Fibroblast of skin of right biceps (primary cell): ENCODE measurements around the gene GJB4.
A peak's percentile ranks its signal among the peaks of the same experiment; 100 is the strongest.
"Not testable (repeated sequence)": the region's sequence is repeated elsewhere in the genome, so short reads cannot be mapped to it uniquely, and the experiment has no call there.

Source experiments
- DNase-seq: peaks from one replicate; pipeline ENCODE4 v3.0.0-alpha.2; 2013

Gene GJB4

GRCh38 chr1:34747638-34747941, 11.9 kb upstream of the GJB4 start:
- no peak for DNase-seq

- no peak for DNase-seq
Measured at GRCh38 chr1:34749992-34750391, 9.5 kb upstream of the GJB4 start.

GRCh38 chr1:34750610-34751009, 8.9 kb upstream of the GJB4 start:
- DNase-seq, result no peak

- no peak for DNase-seq
Measured at GRCh38 chr1:34753163-34753562, 6.4 kb upstream of the GJB4 start.

- no peak for DNase-seq
Measured at GRCh38 chr1:34754964-34755637, 4.4 kb upstream of the GJB4 start, which contains the start of gene GJB5. TSS of gene GJB5 (plus strand) at chr1:34755047. CDS start at chr1:34757331, 2,284 bp downstream.

GRCh38 chr1:34755961-34756360, 3.6 kb upstream of the GJB4 start:
- no peak for DNase-seq

GRCh38 chr1:34757386-34757785, 2.2 kb upstream of the GJB4 start:
- DNase-seq, result no peak

- no peak for DNase-seq
Measured at GRCh38 chr1:34758751-34759150, 789 bp upstream of the GJB4 start.

- DNase-seq, result no peak
Measured at GRCh38 chr1:34761176-34761761, 1.7 kb downstream of the GJB4 start.

- DNase-seq, result no peak
Measured at GRCh38 chr1:34761776-34762307, 2.3 kb downstream of the GJB4 start.

GRCh38 chr1:34762474-34763141, 3.1 kb downstream of the GJB4 start:
- DNase-seq, result no peak

GRCh38 chr1:34763142-34763781, 3.7 kb downstream of the GJB4 start:
- peak; percentile 53 for DNase-seq

- DNase-seq, result peak; percentile 20
Measured at GRCh38 chr1:34768856-34769255, 9.3 kb downstream of the GJB4 start.

- no peak for DNase-seq
Measured at GRCh38 chr1:34770891-34771504, 11.5 kb downstream of the GJB4 start.

- no peak for DNase-seq
Measured at GRCh38 chr1:34771573-34772371, 12.2 kb downstream of the GJB4 start.

- DNase-seq, result not testable (repeated sequence)
Measured at GRCh38 chr1:34773114-34773513, 13.6 kb downstream of the GJB4 start.

GRCh38 chr1:34774957-34775356, 15.4 kb downstream of the GJB4 start:
- DNase-seq, result no peak

- no peak for DNase-seq
Measured at GRCh38 chr1:34776911-34777310, 17.4 kb downstream of the GJB4 start.

- no peak for DNase-seq
Measured at GRCh38 chr1:34777519-34778321, 18.2 kb downstream of the GJB4 start.

- DNase-seq, result no peak
Measured at GRCh38 chr1:34778381-34778780, 18.8 kb downstream of the GJB4 start.

GRCh38 chr1:34779005-34779404, 19.5 kb downstream of the GJB4 start:
- no peak for DNase-seq
